B cell (primary cell): ENCODE results near the gene HS1BP3.

ENCODE experiments used
- EZH2 ChIP-seq: IDR thresholded peaks from 2 replicates; pipeline ENCODE4 v1.6.1; 2012; ENCODE audit warnings: borderline replicate concordance, low read depth, mild to moderate bottlenecking, moderate library complexity, low read length; ENCODE audit not compliant: insufficient read depth, poor library complexity, severe bottlenecking
- TF ChIP-seq, protein P1 (sequence below): fragments of 200-600 bp; IDR thresholded peaks from one replicate; pipeline ENCODE4 v1.8.0; 2022; ENCODE audit warnings: antibody characterized with exemption, mild to moderate bottlenecking

DNA sequence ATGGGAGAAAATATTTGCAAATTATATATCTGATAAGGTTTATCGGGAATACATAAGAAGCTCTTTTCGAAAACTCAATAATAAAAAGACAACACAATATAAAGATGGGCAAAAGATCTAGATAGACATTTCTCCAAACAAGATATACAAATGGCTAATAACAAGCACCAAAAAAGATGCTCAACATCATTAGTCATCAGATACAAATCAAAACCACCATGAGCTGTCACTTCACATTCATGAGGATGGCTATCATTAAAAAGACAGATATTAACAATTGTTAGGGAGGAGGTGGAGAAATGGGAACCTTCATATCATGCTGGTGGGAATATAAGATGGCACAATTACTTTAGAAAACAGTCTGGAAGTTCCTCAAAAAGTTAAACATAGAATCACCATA is 48.1 kb downstream of the HS1BP3 start:
- TF ChIP-seq, protein P1, sequence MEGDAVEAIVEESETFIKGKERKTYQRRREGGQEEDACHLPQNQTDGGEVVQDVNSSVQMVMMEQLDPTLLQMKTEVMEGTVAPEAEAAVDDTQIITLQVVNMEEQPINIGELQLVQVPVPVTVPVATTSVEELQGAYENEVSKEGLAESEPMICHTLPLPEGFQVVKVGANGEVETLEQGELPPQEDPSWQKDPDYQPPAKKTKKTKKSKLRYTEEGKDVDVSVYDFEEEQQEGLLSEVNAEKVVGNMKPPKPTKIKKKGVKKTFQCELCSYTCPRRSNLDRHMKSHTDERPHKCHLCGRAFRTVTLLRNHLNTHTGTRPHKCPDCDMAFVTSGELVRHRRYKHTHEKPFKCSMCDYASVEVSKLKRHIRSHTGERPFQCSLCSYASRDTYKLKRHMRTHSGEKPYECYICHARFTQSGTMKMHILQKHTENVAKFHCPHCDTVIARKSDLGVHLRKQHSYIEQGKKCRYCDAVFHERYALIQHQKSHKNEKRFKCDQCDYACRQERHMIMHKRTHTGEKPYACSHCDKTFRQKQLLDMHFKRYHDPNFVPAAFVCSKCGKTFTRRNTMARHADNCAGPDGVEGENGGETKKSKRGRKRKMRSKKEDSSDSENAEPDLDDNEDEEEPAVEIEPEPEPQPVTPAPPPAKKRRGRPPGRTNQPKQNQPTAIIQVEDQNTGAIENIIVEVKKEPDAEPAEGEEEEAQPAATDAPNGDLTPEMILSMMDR = no peak
- no peak for TF ChIP-seq EZH2
